DLD1 (cell line): ENCODE measurements around the gene ZNF761.

Source experiments
- in situ Hi-C: cut with HindIII; loops from 2 replicates; pipeline ENCODE4 v1.10.0; 2017; ENCODE audit warnings: low sequenced_read_pairs

ZNF761 gene

DNA sequence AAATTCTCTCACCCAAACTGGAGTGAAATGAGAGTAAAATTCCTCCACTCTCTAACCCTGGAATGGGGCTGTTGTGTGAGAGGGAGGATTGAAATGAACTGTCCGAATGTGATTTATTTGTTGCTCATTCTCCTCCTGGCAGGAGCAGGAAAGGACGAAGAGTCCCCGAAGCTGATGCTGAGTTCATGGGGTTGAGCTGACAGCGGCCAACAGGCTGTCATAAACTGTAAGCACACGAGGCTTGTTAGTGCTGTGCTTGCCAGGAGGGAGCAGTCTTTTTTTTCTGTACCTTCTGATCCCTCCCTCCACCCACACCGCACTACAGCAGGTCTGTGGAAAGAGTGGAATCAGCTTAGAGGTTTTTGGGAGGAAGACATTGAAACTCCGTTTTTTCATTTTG is 73.1 kb downstream of the ZNF761 start:
- in situ Hi-C loops, result no loop called here

- in situ Hi-C loops, result no loop called here
These were observed 74.9 kb downstream of the ZNF761 start for GRCh38 chr19:53506728-53507127.
